ENCODE measurements around the gene ADAMTSL2.

ADAMTSL2 gene

DNA sequence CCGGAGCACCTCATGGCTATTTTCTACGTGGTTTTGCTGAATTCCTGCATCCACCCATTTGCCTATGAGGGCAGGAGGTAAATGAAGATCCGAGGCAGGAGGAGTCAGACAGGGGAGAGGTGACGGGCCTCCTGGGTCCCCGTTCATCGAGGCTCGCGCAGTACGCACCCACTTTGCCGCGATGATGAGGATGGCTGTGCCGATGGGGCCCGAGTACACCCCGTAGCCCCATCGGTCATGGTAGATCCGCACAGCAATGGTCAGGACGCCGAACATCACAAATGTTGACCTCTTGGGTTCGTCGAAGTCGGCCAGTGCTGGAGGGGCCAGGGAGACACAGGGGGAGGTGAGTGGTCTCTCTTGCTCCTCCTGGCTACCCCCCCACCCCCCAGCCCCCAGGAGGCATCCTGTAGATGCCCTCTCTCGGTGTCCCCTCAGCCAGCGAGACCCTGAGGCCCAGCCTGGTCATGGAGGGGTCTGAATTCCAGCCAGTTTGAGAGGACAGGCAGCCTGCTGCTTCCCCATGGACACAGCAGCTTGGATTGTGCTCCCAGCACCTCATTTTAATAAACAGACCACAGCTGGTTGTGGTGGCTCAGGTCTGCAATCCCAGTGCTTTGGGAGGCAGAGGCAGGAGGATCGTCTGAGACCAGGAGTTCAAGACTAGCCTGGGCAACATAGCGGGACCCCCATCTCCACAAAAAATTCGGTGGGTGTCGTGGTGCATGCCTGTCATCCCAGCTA, 15.6 kb upstream of the ADAMTSL2 start:
- no peak for DNase-seq

GRCh38 chr9:133519693-133520092, 14.8 kb upstream of the ADAMTSL2 start:
- DNase-seq, result no peak

- no peak for DNase-seq
Observed at GRCh38 chr9:133520121-133520835, 14.2 kb upstream of the ADAMTSL2 start.

DNA sequence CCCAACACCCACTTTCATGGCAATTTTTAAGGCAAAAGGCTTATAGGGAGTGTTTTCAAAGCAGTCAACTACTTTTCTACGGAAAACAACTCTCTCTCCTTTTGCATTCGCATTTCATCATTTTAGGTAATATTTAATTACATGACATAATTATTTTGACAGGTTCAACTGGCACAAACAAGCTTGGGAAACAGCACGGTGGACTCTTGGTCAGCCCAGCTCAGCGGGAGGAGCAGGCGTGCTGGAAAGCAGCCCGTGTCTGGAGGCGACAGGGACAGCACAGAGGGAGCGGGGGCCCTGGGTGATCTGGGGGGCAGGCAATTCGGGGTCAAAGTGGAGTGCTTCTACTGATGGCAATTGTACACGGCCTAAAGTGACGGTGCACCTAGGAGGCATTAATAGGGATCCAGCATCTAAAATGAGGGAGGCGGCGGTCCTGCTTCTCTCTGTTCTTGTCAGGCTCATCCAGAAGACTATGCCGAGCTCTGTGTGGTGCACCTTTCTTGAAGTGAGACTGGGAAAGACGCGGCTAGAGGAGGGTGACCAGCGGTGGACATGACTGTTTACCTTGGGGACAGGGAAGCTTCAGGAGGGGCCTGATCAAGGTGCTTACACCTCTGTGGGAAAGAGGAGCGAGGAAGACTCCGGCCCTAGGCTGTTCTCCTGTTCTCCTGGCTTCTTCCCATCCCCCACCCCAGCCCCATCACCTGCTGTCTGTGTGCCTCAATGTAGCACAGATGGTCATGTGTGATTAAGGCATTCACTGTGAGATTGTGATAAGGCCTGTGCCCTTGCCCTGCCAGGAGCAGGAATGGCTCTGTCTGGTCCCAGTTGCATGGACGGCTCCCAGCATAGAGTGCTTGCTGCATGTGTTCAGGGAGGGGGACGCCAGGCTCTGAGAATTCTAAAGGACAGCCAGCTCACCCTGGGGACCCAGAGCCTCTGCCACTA, 13.1 kb upstream of the ADAMTSL2 start:
- DNase-seq, result no peak

GRCh38 chr9:133522073-133522910, 12.2 kb upstream of the ADAMTSL2 start:
- DNase-seq, result no peak

- no peak for DNase-seq
Observed at GRCh38 chr9:133523106-133523505, 11.4 kb upstream of the ADAMTSL2 start.

DNA sequence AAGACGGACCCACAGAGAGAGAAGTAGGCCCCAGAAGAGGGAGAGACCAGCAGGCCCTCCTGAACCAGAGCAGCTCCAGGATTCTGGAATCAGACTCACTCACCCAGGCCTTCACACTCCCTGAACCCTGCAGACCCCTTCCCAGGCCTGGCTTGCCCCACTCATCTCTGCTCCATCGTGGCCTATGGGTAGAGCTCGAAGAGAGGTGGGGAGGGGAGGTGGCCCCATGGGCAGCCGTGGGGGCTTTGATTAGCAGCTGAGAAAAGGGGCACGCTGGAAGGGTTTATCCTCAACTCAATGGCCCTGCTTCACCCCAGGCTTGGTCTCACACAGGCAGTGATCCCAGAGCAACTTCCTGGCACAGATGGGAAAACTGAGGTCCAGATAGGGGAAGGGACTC, 10.4 kb upstream of the ADAMTSL2 start:
- no peak for DNase-seq

DNA sequence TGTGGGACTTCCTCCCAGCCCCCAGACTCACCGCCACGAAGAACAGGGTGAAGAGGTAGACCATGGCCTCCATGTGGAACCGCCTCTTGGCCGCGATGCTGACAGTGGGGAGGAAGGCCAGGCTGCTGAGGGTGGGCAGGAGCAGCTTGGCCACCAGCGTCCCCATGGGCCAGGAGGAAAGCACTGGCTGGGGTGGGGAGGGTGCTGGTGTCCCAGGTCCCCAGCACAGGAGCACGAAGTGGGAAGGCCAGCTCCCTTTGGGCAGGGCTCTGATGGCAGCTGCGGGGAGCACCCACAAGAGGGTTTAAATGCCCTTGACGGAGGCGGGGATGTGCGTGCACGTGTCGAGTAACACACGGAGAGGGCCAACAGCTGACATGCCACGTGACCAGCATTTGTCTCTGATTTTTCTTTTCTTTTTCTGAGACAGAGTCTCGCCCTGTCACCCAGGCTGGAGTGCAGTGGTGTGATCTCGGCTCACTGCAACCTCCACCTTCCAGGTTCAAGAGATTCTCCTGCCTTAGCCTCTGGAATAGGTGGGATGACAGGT, 9.8 kb upstream of the ADAMTSL2 start, which contains the start of gene MYMK:
Gene MYMK, minus strand, starts transcription at position 281 of the 550 bp plus-strand sequence. Its CDS starts 115 bp downstream, at position 166.
- no peak for DNase-seq

DNA sequence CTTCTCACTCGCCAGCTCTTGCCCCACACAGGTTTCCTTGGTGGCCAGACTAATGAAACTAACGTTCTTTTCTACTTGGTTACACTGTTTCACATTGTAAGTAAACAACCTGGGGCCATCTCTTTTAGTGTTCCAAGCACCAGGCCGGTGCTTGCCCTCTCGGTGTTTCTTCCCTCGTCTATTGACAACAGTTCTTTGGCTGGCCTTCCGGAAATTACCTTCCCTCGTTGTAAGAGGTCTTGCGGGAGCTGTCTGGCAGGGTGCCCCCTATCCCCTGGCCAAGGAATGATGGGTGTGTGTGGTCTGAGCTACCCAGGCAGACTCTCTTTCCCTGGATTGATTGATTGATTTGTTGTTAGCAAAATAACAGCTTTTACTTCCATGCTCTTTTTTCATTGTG, 8.8 kb upstream of the ADAMTSL2 start:
- DNase-seq, result no peak

GRCh38 chr9:133526721-133527321, 7.7 kb upstream of the ADAMTSL2 start:
- no peak for DNase-seq

- DNase-seq, result no peak
Observed at GRCh38 chr9:133527444-133527920, 7.0 kb upstream of the ADAMTSL2 start.

- no peak for DNase-seq
Observed at GRCh38 chr9:133528001-133528875, 6.3 kb upstream of the ADAMTSL2 start.

- no peak for DNase-seq
Observed at GRCh38 chr9:133528876-133529241, 5.6 kb upstream of the ADAMTSL2 start.

DNA sequence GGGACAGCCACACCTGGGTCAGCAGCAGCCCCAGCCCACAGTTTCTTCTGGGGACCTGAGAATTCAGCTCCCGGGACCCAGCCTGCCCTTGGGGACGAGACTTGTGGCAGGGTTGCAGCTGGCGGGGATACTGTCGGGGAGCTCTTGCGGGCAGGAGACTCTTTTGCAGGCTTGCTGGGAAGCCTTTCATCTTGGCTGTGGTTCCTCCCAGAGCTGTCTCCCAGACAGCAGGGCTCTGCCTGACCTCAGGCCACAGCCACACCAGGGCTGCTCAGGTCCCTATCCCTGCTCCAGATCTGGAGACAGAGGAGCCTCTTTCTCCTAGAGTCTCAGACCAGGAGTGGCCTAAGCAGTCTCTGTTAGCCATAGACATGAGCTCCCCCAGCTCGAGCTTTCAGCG, 5.0 kb upstream of the ADAMTSL2 start:
- DNase-seq, result no peak

DNA sequence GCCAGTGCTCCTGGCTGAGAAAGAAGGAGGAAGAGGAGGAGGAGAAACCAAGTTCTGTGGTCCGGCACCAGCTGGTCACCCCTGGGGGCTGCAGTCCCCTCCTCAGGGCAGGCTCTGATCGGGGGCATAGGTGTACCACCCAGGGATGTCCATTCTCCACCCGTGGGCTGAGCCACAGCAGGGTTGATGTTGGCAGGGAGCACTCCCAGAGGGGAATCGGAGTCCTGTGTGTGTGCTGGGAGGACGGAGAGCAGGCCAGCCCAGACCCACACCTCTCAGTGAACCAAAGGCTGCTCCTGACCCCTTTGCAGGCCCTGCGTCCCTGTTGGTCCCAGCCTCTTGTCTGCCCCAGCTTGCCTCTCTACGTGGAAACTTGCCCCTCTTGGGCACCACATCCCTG, 4.6 kb upstream of the ADAMTSL2 start:
- DNase-seq, result no peak

- no peak for DNase-seq
Observed at GRCh38 chr9:133531293-133531692, 3.2 kb upstream of the ADAMTSL2 start.

DNA sequence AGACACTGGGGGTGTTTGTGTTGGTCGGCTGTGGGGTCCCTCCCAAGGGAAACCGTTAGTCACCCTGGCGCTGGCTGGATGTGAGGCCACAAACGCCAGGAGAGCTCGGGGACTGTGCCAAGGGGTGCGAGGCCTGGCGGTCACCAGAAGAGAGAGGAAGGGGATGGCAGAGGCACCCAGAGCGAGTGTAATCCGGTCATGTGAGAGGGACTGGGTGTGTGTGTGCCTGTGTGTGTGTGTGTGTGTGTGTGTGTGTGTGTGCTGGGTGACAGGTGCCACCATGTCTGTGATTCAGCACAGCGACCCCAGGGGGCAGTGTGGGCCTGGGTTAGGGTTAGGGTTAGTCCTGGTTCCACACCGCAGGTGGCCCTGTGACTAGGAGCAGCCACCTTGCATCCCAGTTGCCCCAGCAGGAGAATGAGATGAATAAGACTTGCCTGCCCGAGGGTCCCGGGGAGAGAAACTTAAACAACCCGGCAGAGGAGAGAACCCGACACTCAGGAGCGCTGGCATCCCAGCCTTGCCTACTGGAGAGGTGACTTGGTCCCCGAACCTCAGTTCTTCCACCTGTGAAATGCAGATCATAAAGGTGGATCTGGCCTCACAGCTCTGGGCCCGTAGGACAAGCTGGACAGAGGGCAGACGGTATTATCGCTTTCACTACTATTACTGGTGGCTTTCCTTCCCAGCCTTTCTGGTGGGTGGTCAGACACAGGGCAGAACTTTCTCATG, 1.4 kb upstream of the ADAMTSL2 start:
- peak; percentile 7 for DNase-seq

DNA sequence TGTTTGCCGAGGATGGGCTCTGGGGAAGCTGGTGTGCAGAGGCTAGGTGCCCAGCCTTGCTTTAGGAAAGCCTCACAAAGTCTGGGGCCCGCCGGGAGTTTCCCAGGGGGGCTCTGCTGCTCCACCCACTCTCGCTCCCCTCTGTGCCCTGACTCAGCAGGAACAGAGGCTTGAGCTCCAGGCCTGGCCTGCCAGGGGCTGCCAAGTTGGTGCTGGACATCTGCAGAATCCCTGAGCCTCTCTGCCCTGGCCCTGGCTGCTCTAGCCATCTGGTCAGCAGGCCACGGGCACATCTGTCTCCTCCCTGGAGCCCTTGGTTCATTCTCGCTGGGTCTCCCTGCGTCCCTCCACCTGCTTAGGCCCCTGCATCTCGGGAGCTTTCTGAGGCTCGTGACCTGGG, 647 bp upstream of the ADAMTSL2 start:
- DNase-seq, result no peak

GRCh38 chr9:133535306-133535877, 888 bp downstream of the ADAMTSL2 start:
- DNase-seq, result no peak

All from NCI-H748 treated with DMSO at 0.1 percent for 48 hours (cell line).